Naive thymus-derived CD8-positive, alpha-beta T cell (primary cell): Measurements from ENCODE around the gene MT1A. TPM values are rescaled to one million over a fixed set of nuclear protein-coding genes. Genes with fewer than 3 reads are reported as not detected.
"Not testable (repeated sequence)": the region's sequence is repeated elsewhere in the genome, so short reads cannot be mapped to it uniquely, and the experiment has no call there.

Experiments
- ATAC-seq, 2 donors: fragments of 150-1000 bp; cut with Tn5 transposase in 1 of 2; sonication (Bioruptor Pico), chemical (Tn5 transposase) in 1 of 2; 1 replicate in 1 of 2; 2 replicates in 1 of 2; pipeline ENCODE4 v1.10.0; 2021; ENCODE audit warnings: mild to moderate bottlenecking in 2 of 2, moderate library complexity in 2 of 2
- POLR2A ChIA-PET: fragments of 350-600 bp; sonication (Branson Sonifier 250); formaldehyde crosslinking; loops from one replicate; lab custom pipeline; 2021; ENCODE audit warnings: antibody characterized with exemption; lab: Charles Lee
- DNase-seq, 10 donors: peaks; one replicate each; pipeline versions ENCODE4 v3.0.0 to v3.0.0-alpha.2; 2020 to 2022
- H3K27ac Mint-ChIP-seq, 10 donors: one replicate each; pipeline ENCODE4 v1.8.0; 2020 to 2022; ENCODE audit warnings: mild to moderate bottlenecking in 10 of 10, mixed read lengths in 10 of 10, moderate library complexity in 4 of 10, inconsistent platforms in 1 of 10
- H3K27me3 Mint-ChIP-seq, 5 donors: one replicate each; pipeline ENCODE4 v1.8.0; 2021 to 2022; ENCODE audit warnings: mixed read lengths in 5 of 5
- H3K36me3 Mint-ChIP-seq, 3 donors: one replicate each; pipeline ENCODE4 v1.8.0; 2020 to 2022; ENCODE audit warnings: mixed read lengths in 3 of 3, mild to moderate bottlenecking in 2 of 3, inconsistent platforms in 1 of 3
- H3K4me1 Mint-ChIP-seq, 4 donors: one replicate each; pipeline ENCODE4 v1.8.0; 2021 to 2022; ENCODE audit warnings: mixed read lengths in 4 of 4
- H3K4me3 Mint-ChIP-seq, 10 donors: one replicate each; pipeline ENCODE4 v1.8.0; 2020 to 2022; ENCODE audit warnings: mild to moderate bottlenecking in 10 of 10, mixed read lengths in 10 of 10, moderate library complexity in 6 of 10, inconsistent platforms in 1 of 10
- H3K9me3 Mint-ChIP-seq, 9 donors: one replicate each; pipeline ENCODE4 v1.8.0; 2020 to 2022; ENCODE audit warnings: mixed read lengths in 9 of 9, mild to moderate bottlenecking in 3 of 9, inconsistent platforms in 1 of 9, moderate library complexity in 1 of 9
- polyA plus RNA-seq, 3 donors: library from polyadenylated mRNA; unstranded; fragments of 300-500 nt; fragmentation: Illumina TruSeq; gene quantifications; one replicate each; pipeline ENCODE4 v1.2.3, GENCODE V29; 2021
- total RNA-seq, 8 experiments: library from RNA in 2 of 8; stranded (reverse) in 2 of 8; gene quantifications; one replicate each; pipeline ENCODE4 v1.2.3 and lab custom pipeline; 2021 to 2026

Gene MT1A
- total and polyA plus RNA-seq, 5 experiments from 2014 or later: not detected

GRCh38 chr16:56674570-56674969 is 36.1 kb downstream of the MT1A start:
- Mint-ChIP-seq H3K27me3 (peaks cover 10 to 31% (median 19%) of the 10 kb centered on the region in 5 donors), H3K27ac (peak overlapping the region in 5 of 10 donors; percentile 11 to 73 (median 46)), H3K4me3 (peak overlapping the region in 6 of 10 donors; percentile 30 to 75 (median 38)), H3K4me1 (peaks cover 11 to 32% (median 22%) of the 10 kb centered on the region in 4 donors)
- DNase-seq, H3K9me3 Mint-ChIP-seq, H3K36me3 Mint-ChIP-seq, ATAC-seq, POLR2A ChIA-PET: not testable (repeated sequence)

GRCh38 chr16:56675685-56676210 is 37.3 kb downstream of the MT1A start:
- Mint-ChIP-seq H3K36me3 (no peaks in the 10 kb centered on the region), H3K9me3 (no peaks in the 10 kb centered on the region), H3K4me3 (peak overlapping the region; percentile 70 to 90 (median 81)), H3K27me3 (peaks cover 5 to 25% (median 7%) of the 10 kb centered on the region in 5 donors), H3K4me1 (peaks cover 8 to 28% (median 19%) of the 10 kb centered on the region in 4 donors), H3K27ac (peak overlapping the region in 8 of 10 donors; percentile 53 to 88 (median 66))
- POLR2A ChIA-PET: interaction anchor here (1.0 to 2.3 kb wide), 5 partner anchors 14 to 67 kb away, joined by 4 to 8 read pairs (median 5); partner anchors contain the start of gene MT2A
- DNase-seq (peak in 9 of 10 donors; percentile 38 to 75 (median 56)), ATAC-seq (peak; percentile 93 to 96)

- Mint-ChIP-seq H3K4me1 (peaks cover 17 to 39% (median 29%) of the 10 kb centered on the region in 4 donors), H3K27me3 (peaks cover 0 to 17% (median 0%) of the 10 kb centered on the region in 5 donors), H3K9me3 (no peaks in the 10 kb centered on the region), H3K27ac (peak overlapping the region in 1 of 10 donors; percentile 80), H3K36me3 (no peaks in the 10 kb centered on the region), H3K4me3 (peak overlapping the region in 3 of 10 donors; percentile 7 to 44 (median 10))
- ATAC-seq (no peak), DNase-seq (no peak)
- POLR2A ChIA-PET: interaction anchor here (0.8 to 2.3 kb wide), 4 partner anchors 24 to 101 kb away, joined by 3 to 7 read pairs (median 4); partner anchors contain the start of gene MT2A
These were observed 39.0 kb downstream of the MT1A start for GRCh38 chr16:56677474-56677873.

GRCh38 chr16:56679078-56679730 is 40.7 kb downstream of the MT1A start:
- Mint-ChIP-seq H3K9me3 (no peaks in the 10 kb centered on the region), H3K27ac (peak overlapping the region in 2 of 10 donors; percentile 4 to 26), H3K27me3 (peaks cover 0 to 5% (median 0%) of the 10 kb centered on the region in 5 donors), H3K4me1 (peaks cover 22 to 54% (median 40%) of the 10 kb centered on the region in 4 donors), H3K36me3 (peaks cover 0 to 2% (median 0%) of the 10 kb centered on the region in 3 donors), H3K4me3 (no peak overlapping the region)
- ATAC-seq (no peak), DNase-seq (no peak)
- POLR2A ChIA-PET: interaction anchor here (0.6 kb wide), 2 partner anchors 8 to 411 kb away, joined by 3 to 6 read pairs; no protein-coding TSS in a partner anchor

DNA sequence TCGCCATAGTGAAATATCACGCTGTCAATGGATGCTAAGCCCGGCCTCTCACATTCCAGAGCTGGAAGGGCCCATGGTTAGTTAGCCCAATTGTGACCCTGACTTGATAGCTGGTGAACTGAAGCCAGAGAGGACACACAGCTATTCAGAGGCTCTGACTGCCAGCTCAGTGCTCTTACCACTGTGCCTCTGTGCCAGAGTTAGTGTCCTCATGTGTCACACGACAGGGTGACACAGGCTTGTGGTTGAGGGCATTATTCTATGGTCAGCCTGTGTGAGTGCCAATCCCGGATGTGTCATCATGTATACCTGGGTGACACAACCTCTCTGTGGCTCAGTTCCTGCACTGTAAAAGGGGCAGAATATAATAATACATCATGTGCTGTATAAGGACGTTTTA is 41.4 kb downstream of the MT1A start:
- H3K27ac Mint-ChIP-seq: no peak overlapping the region
- H3K4me1 Mint-ChIP-seq: peaks cover 24 to 54% (median 40%) of the 10 kb centered on the region in 4 donors
- peaks cover 0 to 4% (median 0%) of the 10 kb centered on the region in 3 donors for H3K36me3 Mint-ChIP-seq
- peaks cover 0 to 4% (median 0%) of the 10 kb centered on the region in 5 donors for H3K27me3 Mint-ChIP-seq
- H3K9me3 Mint-ChIP-seq: no peaks in the 10 kb centered on the region
- ATAC-seq (no peak), DNase-seq (no peak)
- no peak overlapping the region for H3K4me3 Mint-ChIP-seq
- POLR2A ChIA-PET: interaction anchor here (0.5 to 0.6 kb wide), 3 partner anchors 7 to 411 kb away, joined by 3 to 6 read pairs (median 3); no protein-coding TSS in a partner anchor

- peaks cover 0 to 6% (median 3%) of the 10 kb centered on the region in 9 donors for H3K9me3 Mint-ChIP-seq
- peaks cover 5 to 12% (median 8%) of the 10 kb centered on the region in 3 donors for H3K36me3 Mint-ChIP-seq
- POLR2A ChIA-PET: interaction anchor here (0.9 to 3.6 kb wide), 12 partner anchors 9 to 179 kb away, joined by 3 to 21 read pairs (median 5); partner anchors contain the start of genes MT1F and MT2A
- ATAC-seq: peak; percentile 98 to 99
- peak within 1 kb of the TSS; percentile 94 to 99 (median 96) for H3K4me3 Mint-ChIP-seq
- H3K27ac Mint-ChIP-seq: peak within 1 kb of the TSS; percentile 94 to 99 (median 98)
- H3K4me1 Mint-ChIP-seq: peaks cover 17 to 36% (median 28%) of the 10 kb centered on the region in 4 donors
- H3K27me3 Mint-ChIP-seq: no peaks in the 10 kb centered on the region
- DNase-seq: peak; percentile 77 to 94 (median 86)
These were observed 43.7 kb downstream of the MT1A start, which contains the start of gene MT1X for GRCh38 chr16:56681939-56682702. TSS of gene MT1X (plus strand) at chr16:56682470. CDS start at chr16:56682541, 71 bp downstream.

DNA sequence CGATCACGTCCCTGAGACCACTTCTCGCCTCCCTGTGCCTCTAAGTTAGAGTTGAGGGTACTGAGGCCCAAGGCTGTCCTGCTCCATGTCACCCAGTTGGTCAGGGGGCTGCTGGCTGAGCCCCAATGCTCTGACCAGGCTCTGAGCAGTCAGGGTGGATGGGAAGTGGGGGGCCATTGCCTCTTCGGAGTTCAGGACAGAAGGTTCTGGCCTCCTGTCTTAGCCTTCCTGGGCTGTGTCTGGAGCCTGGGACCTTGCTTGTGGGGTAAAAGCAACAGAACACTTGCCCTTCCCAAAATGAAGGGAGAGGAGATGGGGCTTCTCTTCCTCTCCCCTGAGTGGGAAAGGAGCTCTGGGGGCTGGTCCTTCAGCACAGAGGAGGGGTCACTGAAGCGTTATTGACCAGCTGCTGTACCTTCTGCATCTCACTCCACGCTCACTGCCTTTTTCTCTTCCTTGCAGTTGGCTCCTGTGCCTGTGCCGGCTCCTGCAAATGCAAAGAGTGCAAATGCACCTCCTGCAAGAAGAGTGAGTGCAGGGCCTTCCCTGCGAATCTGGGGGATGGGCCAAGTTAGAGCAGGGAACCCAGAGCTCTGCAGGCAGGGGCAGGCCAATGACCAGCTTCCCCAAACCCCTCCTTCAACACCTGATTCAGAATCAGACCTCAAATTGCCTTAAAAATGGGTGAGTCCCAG is 44.4 kb downstream of the MT1A start:
- ATAC-seq: peak in 1 of 2 donors; percentile 10
- H3K36me3 Mint-ChIP-seq: peaks cover 5 to 12% (median 8%) of the 10 kb centered on the region in 3 donors

DNA sequence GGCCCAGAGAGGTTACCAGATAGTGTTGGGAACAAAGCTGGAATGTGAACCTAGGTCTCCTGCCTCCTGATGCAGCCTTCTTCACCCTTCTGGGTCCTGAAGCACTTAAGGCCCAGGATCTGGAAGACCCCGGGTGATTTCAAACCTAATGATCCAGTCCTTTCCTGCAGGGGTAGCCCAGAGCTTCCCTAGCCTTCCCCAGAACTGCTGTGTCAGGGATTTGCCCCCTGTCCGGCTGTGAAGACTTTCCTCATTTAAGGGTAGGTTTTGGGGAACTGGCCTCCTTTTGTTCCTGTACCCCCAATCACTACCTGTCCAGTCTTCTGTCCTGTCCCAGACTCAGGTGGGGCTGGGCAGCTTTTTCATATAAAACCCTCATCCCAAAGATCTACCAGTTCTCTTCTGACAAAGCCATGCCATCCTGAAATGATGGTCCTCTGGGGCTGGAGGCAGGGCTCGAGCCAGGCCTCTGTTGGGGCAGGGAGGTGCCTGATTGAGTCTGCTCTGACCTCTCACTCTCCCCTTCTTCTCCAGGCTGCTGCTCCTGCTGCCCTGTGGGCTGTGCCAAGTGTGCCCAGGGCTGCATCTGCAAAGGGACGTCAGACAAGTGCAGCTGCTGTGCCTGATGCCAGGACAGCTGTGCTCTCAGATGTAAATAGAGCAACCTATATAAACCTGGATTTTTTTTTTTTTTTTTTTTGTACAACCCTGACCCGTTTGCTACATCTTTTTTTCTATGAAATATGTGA is 45.1 kb downstream of the MT1A start:
- Mint-ChIP-seq H3K4me3 (peak overlapping the region; percentile 94 to 99 (median 96)), H3K9me3 (peaks cover 0 to 6% (median 3%) of the 10 kb centered on the region in 9 donors), H3K36me3 (peaks cover 5 to 12% (median 8%) of the 10 kb centered on the region in 3 donors), H3K27ac (peak overlapping the region in 9 of 10 donors; percentile 19 to 99 (median 96)), H3K4me1 (peaks cover 17 to 36% (median 27%) of the 10 kb centered on the region in 4 donors), H3K27me3 (no peaks in the 10 kb centered on the region)
- ATAC-seq: no peak
- no peak for DNase-seq
- POLR2A ChIA-PET: interaction anchor here (0.9 to 3.6 kb wide), 8 partner anchors 12 to 76 kb away, joined by 3 to 21 read pairs (median 13); partner anchors contain the start of gene MT2A

More for the DNA sequence above, 44.4 kb downstream of the MT1A start:
- Mint-ChIP-seq H3K4me1 (peaks cover 17 to 36% (median 27%) of the 10 kb centered on the region in 4 donors), H3K27ac (peak overlapping the region; percentile 94 to 99 (median 98)), H3K27me3 (no peaks in the 10 kb centered on the region), H3K4me3 (peak overlapping the region; percentile 94 to 99 (median 96)), H3K9me3 (peaks cover 0 to 6% (median 3%) of the 10 kb centered on the region in 9 donors)
- no peak for DNase-seq
- POLR2A ChIA-PET: interaction anchor here (1.0 to 3.6 kb wide), 11 partner anchors 11 to 179 kb away, joined by 3 to 21 read pairs (median 6); partner anchors contain the start of gene MT2A

GRCh38 chr16:56684256-56684925 is 45.9 kb downstream of the MT1A start:
- POLR2A ChIA-PET: interaction anchor here (0.8 to 3.6 kb wide), 4 partner anchors 17 to 166 kb away, joined by 3 to 21 read pairs (median 10); partner anchors contain the start of gene MT2A
- H3K36me3 Mint-ChIP-seq: peaks cover 5 to 12% (median 8%) of the 10 kb centered on the region in 3 donors

More at GRCh38 chr16:56684256-56684925, 45.9 kb downstream of the MT1A start:
- Mint-ChIP-seq H3K4me1 (peaks cover 17 to 36% (median 27%) of the 10 kb centered on the region in 4 donors), H3K9me3 (peaks cover 0 to 6% (median 3%) of the 10 kb centered on the region in 9 donors), H3K27me3 (no peaks in the 10 kb centered on the region), H3K27ac (peak overlapping the region in 5 of 10 donors; percentile 19 to 96 (median 51)), H3K4me3 (peak overlapping the region in 7 of 10 donors; percentile 94 to 99 (median 96))
- ATAC-seq (no peak), DNase-seq (no peak)
